HL-60 (cell line): Measurements from ENCODE around the gene VWA8.

Source experiments
- GABPA ChIP-seq: IDR thresholded peaks from 2 replicates; pipeline ENCODE4 v1.6.1; 2012; ENCODE audit warnings: low read depth
- POLR2AphosphoS5 ChIP-seq: IDR thresholded peaks from 2 replicates; pipeline ENCODE4 v1.6.1; 2012; ENCODE audit warnings: low read depth
- TF ChIP-seq, protein P1 (sequence below): IDR thresholded peaks from one replicate; pipeline ENCODE4 v1.5.1; 2011; ENCODE audit warnings: low read length, control low read depth, inconsistent platforms; ENCODE audit not compliant: insufficient read depth

DNA sequence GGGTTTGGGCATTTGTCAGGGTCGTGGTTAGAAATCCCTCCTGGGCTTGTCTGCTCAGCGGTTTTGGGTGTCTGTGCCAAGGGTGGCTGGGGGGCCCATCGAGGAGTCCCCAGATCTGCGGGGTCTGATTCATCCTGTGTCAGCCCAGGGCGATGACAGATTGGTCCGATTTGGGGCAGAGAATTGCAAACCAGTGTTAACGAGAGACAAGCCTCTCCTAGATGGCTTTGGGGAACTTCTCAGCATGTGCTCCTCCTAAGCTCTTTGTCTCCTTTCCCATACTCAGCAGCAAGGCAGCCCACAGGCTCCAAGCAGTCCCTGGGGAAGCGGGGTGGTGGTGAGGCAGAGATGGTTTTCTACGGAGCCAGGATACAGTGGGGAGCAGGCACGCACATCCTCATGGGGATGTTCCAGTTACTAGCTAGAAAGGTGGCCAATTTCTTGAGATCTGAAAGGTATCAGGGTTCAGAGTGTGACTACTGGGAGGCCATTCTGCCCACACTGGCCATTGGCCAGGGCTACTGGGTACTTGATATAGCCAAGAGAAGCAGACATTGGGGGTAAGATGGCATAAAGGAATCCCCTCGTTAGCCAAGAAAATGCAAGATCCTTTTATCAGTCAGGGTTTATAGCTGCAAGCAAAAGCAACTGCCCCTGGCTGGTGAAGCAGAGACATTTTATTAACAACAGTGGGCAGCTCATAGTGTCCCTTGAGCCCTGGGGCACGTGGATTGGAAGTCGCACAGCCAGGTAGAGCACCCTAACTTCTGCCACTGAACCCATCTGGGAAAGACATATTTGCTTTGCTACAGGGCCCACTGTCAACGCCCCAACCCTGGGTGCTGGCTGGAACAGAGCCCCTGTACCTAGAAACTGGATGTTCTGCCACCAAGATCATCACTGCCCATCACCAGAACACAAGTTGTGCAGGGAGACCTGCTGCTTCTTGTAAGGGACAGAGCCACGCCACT lies 440.0 kb downstream of the VWA8 start:
- TF ChIP-seq, protein P1, sequence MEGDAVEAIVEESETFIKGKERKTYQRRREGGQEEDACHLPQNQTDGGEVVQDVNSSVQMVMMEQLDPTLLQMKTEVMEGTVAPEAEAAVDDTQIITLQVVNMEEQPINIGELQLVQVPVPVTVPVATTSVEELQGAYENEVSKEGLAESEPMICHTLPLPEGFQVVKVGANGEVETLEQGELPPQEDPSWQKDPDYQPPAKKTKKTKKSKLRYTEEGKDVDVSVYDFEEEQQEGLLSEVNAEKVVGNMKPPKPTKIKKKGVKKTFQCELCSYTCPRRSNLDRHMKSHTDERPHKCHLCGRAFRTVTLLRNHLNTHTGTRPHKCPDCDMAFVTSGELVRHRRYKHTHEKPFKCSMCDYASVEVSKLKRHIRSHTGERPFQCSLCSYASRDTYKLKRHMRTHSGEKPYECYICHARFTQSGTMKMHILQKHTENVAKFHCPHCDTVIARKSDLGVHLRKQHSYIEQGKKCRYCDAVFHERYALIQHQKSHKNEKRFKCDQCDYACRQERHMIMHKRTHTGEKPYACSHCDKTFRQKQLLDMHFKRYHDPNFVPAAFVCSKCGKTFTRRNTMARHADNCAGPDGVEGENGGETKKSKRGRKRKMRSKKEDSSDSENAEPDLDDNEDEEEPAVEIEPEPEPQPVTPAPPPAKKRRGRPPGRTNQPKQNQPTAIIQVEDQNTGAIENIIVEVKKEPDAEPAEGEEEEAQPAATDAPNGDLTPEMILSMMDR = no peak
- no peak for TF ChIP-seq GABPA
- no peak for TF ChIP-seq POLR2AphosphoS5
